ENCODE measurements around the gene TAF15. TPM values are rescaled to one million over a fixed set of nuclear protein-coding genes. Genes with fewer than 3 reads are reported as not detected.

TAF15 gene
- total RNA-seq, 2 donors from 2014 or later: 25.7 to 31.7 TPM

DNA sequence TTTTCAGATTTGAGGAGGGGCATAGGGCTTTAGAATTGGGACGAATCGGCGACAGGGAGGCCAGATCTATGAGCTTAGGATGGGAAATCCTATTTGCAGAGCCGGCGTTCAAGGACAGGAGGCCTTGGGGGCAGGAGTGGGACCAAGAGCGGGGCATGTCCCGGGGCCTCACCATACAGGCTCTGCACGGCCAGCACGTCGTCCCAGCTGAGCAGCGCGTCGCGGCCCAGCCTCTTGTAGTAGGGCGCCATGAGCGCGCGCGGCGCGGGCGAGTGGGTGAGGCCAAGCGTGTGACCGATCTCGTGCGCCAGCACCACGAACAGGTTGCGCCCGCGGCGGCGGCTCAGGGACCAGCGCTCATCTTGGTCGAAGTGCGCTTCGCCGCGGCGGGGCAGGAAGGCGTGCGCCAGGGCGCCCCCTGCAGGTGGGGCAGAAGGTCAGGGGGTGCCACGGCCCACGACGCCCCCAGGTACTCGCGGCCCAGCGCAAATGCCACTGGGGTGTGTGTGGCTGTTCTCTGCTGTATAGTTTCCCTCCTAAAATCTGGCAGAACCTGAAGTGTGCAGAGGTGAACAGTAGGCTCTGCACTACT, 39.3 kb upstream of the TAF15 start:
- Histone ChIP-seq H3K4me3 (no peak overlapping the region), H3K27me3 (no peaks in the 10 kb centered on the region), H3K9me3 (no peaks in the 10 kb centered on the region), H3K4me1 (peaks cover 0 to 21% of the 10 kb centered on the region in 2 donors), H3K36me3 (no peaks in the 10 kb centered on the region), H3K27ac (no peak overlapping the region)
- TF ChIP-seq, protein P1, sequence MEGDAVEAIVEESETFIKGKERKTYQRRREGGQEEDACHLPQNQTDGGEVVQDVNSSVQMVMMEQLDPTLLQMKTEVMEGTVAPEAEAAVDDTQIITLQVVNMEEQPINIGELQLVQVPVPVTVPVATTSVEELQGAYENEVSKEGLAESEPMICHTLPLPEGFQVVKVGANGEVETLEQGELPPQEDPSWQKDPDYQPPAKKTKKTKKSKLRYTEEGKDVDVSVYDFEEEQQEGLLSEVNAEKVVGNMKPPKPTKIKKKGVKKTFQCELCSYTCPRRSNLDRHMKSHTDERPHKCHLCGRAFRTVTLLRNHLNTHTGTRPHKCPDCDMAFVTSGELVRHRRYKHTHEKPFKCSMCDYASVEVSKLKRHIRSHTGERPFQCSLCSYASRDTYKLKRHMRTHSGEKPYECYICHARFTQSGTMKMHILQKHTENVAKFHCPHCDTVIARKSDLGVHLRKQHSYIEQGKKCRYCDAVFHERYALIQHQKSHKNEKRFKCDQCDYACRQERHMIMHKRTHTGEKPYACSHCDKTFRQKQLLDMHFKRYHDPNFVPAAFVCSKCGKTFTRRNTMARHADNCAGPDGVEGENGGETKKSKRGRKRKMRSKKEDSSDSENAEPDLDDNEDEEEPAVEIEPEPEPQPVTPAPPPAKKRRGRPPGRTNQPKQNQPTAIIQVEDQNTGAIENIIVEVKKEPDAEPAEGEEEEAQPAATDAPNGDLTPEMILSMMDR (IDR thresholded peaks at IDR 0.05): no peak
- DNase-seq (ENCODE audit: low spot score): no peak

DNA sequence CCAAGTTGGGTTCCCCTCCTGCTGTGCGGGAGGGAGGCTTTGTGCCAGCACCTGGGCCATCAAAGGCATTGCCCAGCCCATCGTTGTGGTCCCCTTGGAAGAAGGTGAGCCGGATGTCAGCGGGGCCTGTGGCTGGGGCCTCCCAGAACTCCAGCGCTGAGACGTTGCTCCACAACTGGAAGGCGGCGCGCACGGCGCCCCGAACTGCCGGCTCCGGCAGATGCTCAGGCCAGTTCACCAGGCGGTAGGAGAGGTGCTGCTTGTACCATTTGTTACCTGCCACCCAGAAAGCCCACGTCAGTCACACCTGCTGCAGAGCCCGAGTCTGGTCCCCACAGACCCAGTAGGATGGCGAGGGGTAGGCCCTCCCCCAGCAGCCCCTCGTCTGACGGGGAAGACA, 36.2 kb upstream of the TAF15 start:
- no peak overlapping the region for H3K4me3 ChIP-seq
- peaks cover 0 to 36% of the 10 kb centered on the region in 2 donors for H3K4me1 ChIP-seq
- TF ChIP-seq, protein P1 (IDR thresholded peaks at IDR 0.05): no peak
- no peaks in the 10 kb centered on the region for H3K27me3 ChIP-seq
- no peaks in the 10 kb centered on the region for H3K9me3 ChIP-seq
- no peak for DNase-seq (ENCODE audit: low spot score)
- H3K36me3 ChIP-seq: no peaks in the 10 kb centered on the region
- no peak overlapping the region for H3K27ac ChIP-seq

DNA sequence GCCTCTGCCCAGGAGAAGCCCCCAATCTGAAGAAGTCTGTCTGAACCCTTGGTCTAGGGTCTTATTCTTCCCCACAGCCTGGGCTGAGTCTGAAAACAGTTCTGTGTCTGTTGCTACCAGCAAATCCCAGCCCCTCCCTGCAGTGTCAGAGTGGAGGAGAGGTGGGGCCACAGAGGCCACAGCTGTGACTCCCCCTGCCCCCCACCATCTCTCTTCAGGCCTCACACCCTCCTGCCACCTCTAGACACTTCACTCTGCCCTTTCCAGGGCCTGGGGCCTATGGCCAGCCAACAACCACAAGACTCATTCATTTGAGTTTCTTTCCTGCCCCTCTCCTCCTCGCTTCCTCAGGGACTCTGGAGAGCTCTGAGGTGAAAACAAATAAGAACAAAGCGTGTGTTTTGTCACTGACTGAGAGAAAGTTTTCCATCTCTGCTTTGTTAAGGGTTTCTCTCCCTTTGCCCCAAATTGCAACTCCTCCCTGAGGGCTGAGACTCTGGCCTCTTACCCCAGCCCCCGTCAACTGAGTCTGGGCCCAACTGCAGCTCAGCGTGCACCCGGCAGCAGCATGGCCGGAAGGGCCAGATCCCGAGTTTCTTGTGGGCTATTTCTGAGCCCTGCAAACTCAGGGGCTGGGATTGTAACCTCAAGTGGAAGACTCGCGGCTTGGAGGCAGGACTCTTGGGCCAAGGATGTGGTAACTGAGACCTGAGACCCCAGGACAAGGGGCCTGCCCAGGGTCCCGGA, 35.4 kb upstream of the TAF15 start:
- Histone ChIP-seq H3K9me3 (no peaks in the 10 kb centered on the region), H3K4me1 (peaks cover 0 to 36% of the 10 kb centered on the region in 2 donors), H3K36me3 (no peaks in the 10 kb centered on the region), H3K4me3 (no peak overlapping the region), H3K27me3 (no peaks in the 10 kb centered on the region), H3K27ac (peak overlapping the region; percentile 29 to 36)
- DNase-seq (ENCODE audit: low spot score): no peak
- TF ChIP-seq, protein P1 (IDR thresholded peaks at IDR 0.05): no peak

DNA sequence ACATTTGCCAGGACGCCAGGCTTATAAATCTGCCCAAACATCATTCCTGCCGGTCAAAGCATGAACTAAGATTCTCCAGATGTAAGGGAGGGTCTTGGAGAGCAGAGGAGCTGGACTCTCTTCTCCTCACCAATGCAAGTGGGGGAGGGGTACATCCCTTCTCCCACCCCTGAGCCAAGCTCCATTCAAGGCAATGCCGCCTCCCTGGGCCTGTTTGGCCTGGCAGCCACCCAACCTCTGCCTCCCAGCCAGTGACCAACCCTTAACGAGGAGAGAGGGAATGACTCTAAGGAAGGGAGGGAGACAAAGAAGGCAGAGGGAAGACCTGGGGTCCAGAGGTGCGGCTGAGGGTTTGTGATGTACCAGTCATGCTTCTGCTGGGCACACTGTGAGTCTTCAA, 34.8 kb upstream of the TAF15 start:
- Histone ChIP-seq H3K4me3 (no peak overlapping the region), H3K27ac (peak overlapping the region; percentile 29 to 36), H3K36me3 (no peaks in the 10 kb centered on the region), H3K4me1 (peaks cover 0 to 36% of the 10 kb centered on the region in 2 donors), H3K27me3 (no peaks in the 10 kb centered on the region), H3K9me3 (no peaks in the 10 kb centered on the region)
- TF ChIP-seq, protein P1 (IDR thresholded peaks at IDR 0.05): no peak
- DNase-seq (ENCODE audit: low spot score): no peak

DNA sequence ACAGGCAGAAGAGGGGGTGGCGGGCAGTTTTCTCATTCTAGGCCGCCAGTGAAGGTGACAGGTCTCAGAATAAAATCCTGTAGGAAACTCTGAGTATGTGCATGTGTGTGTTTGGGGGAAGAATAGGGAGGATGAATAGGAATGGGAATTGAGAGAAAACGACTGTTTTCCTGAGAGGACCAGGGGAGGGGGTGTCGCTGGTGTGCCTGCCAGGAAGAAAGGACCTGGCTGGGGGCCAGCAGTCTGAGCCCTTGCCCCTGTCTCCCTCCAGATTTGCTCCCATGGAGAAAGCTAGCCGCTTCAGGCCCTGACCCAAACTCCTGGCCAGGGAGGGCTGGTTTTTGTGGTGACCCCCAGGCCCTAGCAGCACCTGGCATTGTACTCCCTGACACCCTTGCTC, 34.2 kb upstream of the TAF15 start:
- Histone ChIP-seq H3K36me3 (no peaks in the 10 kb centered on the region), H3K27ac (peak overlapping the region in 1 of 2 donors; percentile 29), H3K4me3 (no peak overlapping the region), H3K27me3 (no peaks in the 10 kb centered on the region), H3K4me1 (peaks cover 0 to 36% of the 10 kb centered on the region in 2 donors), H3K9me3 (no peaks in the 10 kb centered on the region)
- TF ChIP-seq, protein P1 (IDR thresholded peaks at IDR 0.05): no peak
- DNase-seq (ENCODE audit: low spot score): no peak

All from right atrium auricular region (tissue), 2 donors.